ENCODE results near the gene IQSEC1.

IQSEC1 gene

GRCh38 chr3:12914088-12914487, 159.1 kb downstream of the IQSEC1 start:
- peaks cover 0 to 98% (median 83%) of the 10 kb centered on the region in 5 donors for H3K36me3 ChIP-seq (ENCODE audit: control insufficient read depth in 5 of 5, insufficient read depth in 5 of 5, low read length in 5 of 5)
- peaks cover 0 to 2% (median 0%) of the 10 kb centered on the region in 5 donors for H3K4me1 ChIP-seq (ENCODE audit: control insufficient read depth in 5 of 5, insufficient read depth in 5 of 5, low read length in 5 of 5)
- H3K9ac ChIP-seq (ENCODE audit: low read length in 5 of 5): no peak overlapping the region
- no peaks in the 10 kb centered on the region for H3K27me3 ChIP-seq (ENCODE audit: control insufficient read depth in 5 of 5, insufficient read depth in 4 of 5, low read length in 5 of 5)
- H3K4me3 ChIP-seq (ENCODE audit: low read depth in 1 of 5, low read length in 5 of 5): no peak overlapping the region
- H3K27ac ChIP-seq (ENCODE audit: low read depth, low read length): no peak overlapping the region
- H3K9me3 ChIP-seq (ENCODE audit: control insufficient read depth in 5 of 5, low read length in 5 of 5): no peaks in the 10 kb centered on the region

- H3K36me3 ChIP-seq (ENCODE audit: control insufficient read depth in 5 of 5, insufficient read depth in 5 of 5, low read length in 5 of 5): peaks cover 0 to 98% (median 85%) of the 10 kb centered on the region in 5 donors
- H3K4me1 ChIP-seq (ENCODE audit: control insufficient read depth in 5 of 5, insufficient read depth in 5 of 5, low read length in 5 of 5): no peaks in the 10 kb centered on the region
- no peaks in the 10 kb centered on the region for H3K27me3 ChIP-seq (ENCODE audit: control insufficient read depth in 5 of 5, insufficient read depth in 4 of 5, low read length in 5 of 5)
- H3K27ac ChIP-seq (ENCODE audit: low read depth, low read length): no peak overlapping the region
- H3K9ac ChIP-seq (ENCODE audit: low read length in 5 of 5): no peak overlapping the region
- no peaks in the 10 kb centered on the region for H3K9me3 ChIP-seq (ENCODE audit: control insufficient read depth in 5 of 5, low read length in 5 of 5)
- H3K4me3 ChIP-seq (ENCODE audit: low read depth in 1 of 5, low read length in 5 of 5): no peak overlapping the region
Observed at GRCh38 chr3:12911881-12912415, 161.3 kb downstream of the IQSEC1 start.

GRCh38 chr3:12910356-12911099, 162.7 kb downstream of the IQSEC1 start:
- no peak overlapping the region for H3K27ac ChIP-seq (ENCODE audit: low read depth, low read length)
- H3K36me3 ChIP-seq (ENCODE audit: control insufficient read depth in 5 of 5, insufficient read depth in 5 of 5, low read length in 5 of 5): peaks cover 0 to 98% (median 88%) of the 10 kb centered on the region in 5 donors
- no peak overlapping the region for H3K9ac ChIP-seq (ENCODE audit: low read length in 5 of 5)
- no peak overlapping the region for H3K4me3 ChIP-seq (ENCODE audit: low read depth in 1 of 5, low read length in 5 of 5)
- H3K4me1 ChIP-seq (ENCODE audit: control insufficient read depth in 5 of 5, insufficient read depth in 5 of 5, low read length in 5 of 5): peaks cover 0 to under 1% (median 0%) of the 10 kb centered on the region in 5 donors
- no peaks in the 10 kb centered on the region for H3K27me3 ChIP-seq (ENCODE audit: control insufficient read depth in 5 of 5, insufficient read depth in 4 of 5, low read length in 5 of 5)
- no peaks in the 10 kb centered on the region for H3K9me3 ChIP-seq (ENCODE audit: control insufficient read depth in 5 of 5, low read length in 5 of 5)

GRCh38 chr3:12909710-12910109, 163.5 kb downstream of the IQSEC1 start:
- no peaks in the 10 kb centered on the region for H3K9me3 ChIP-seq (ENCODE audit: control insufficient read depth in 5 of 5, low read length in 5 of 5)
- H3K4me1 ChIP-seq (ENCODE audit: control insufficient read depth in 5 of 5, insufficient read depth in 5 of 5, low read length in 5 of 5): peaks cover 0 to 8% (median 0%) of the 10 kb centered on the region in 5 donors
- H3K9ac ChIP-seq (ENCODE audit: low read length in 5 of 5): no peak overlapping the region
- no peak overlapping the region for H3K27ac ChIP-seq (ENCODE audit: low read depth, low read length)
- H3K4me3 ChIP-seq (ENCODE audit: low read depth in 1 of 5, low read length in 5 of 5): no peak overlapping the region
- H3K27me3 ChIP-seq (ENCODE audit: control insufficient read depth in 5 of 5, insufficient read depth in 4 of 5, low read length in 5 of 5): no peaks in the 10 kb centered on the region
- peaks cover 0 to 98% (median 90%) of the 10 kb centered on the region in 5 donors for H3K36me3 ChIP-seq (ENCODE audit: control insufficient read depth in 5 of 5, insufficient read depth in 5 of 5, low read length in 5 of 5)

GRCh38 chr3:12908859-12909258, 164.4 kb downstream of the IQSEC1 start:
- no peak overlapping the region for H3K27ac ChIP-seq (ENCODE audit: low read depth, low read length)
- H3K9me3 ChIP-seq (ENCODE audit: control insufficient read depth in 5 of 5, low read length in 5 of 5): no peaks in the 10 kb centered on the region
- peaks cover 0 to 98% (median 93%) of the 10 kb centered on the region in 5 donors for H3K36me3 ChIP-seq (ENCODE audit: control insufficient read depth in 5 of 5, insufficient read depth in 5 of 5, low read length in 5 of 5)
- H3K4me3 ChIP-seq (ENCODE audit: low read depth in 1 of 5, low read length in 5 of 5): no peak overlapping the region
- peaks cover 0 to 17% (median 6%) of the 10 kb centered on the region in 5 donors for H3K4me1 ChIP-seq (ENCODE audit: control insufficient read depth in 5 of 5, insufficient read depth in 5 of 5, low read length in 5 of 5)
- H3K27me3 ChIP-seq (ENCODE audit: control insufficient read depth in 5 of 5, insufficient read depth in 4 of 5, low read length in 5 of 5): no peaks in the 10 kb centered on the region
- H3K9ac ChIP-seq (ENCODE audit: low read length in 5 of 5): no peak overlapping the region

GRCh38 chr3:12908136-12908730, 165.0 kb downstream of the IQSEC1 start:
- Histone ChIP-seq H3K27me3 (ENCODE audit: control insufficient read depth in 5 of 5, insufficient read depth in 4 of 5, low read length in 5 of 5) (no peaks in the 10 kb centered on the region), H3K9ac (ENCODE audit: low read length in 5 of 5) (no peak overlapping the region), H3K36me3 (ENCODE audit: control insufficient read depth in 5 of 5, insufficient read depth in 5 of 5, low read length in 5 of 5) (peaks cover 0 to 98% (median 94%) of the 10 kb centered on the region in 5 donors), H3K27ac (ENCODE audit: low read depth, low read length) (no peak overlapping the region), H3K4me1 (ENCODE audit: control insufficient read depth in 5 of 5, insufficient read depth in 5 of 5, low read length in 5 of 5) (peaks cover 0 to 23% (median 9%) of the 10 kb centered on the region in 5 donors), H3K9me3 (ENCODE audit: control insufficient read depth in 5 of 5, low read length in 5 of 5) (no peaks in the 10 kb centered on the region), H3K4me3 (ENCODE audit: low read depth in 1 of 5, low read length in 5 of 5) (no peak overlapping the region)

- H3K4me1 ChIP-seq (ENCODE audit: control insufficient read depth in 5 of 5, insufficient read depth in 5 of 5, low read length in 5 of 5): peaks cover 0 to 28% (median 9%) of the 10 kb centered on the region in 5 donors
- peaks cover 0 to 97% (median 92%) of the 10 kb centered on the region in 5 donors for H3K36me3 ChIP-seq (ENCODE audit: control insufficient read depth in 5 of 5, insufficient read depth in 5 of 5, low read length in 5 of 5)
- no peak overlapping the region for H3K27ac ChIP-seq (ENCODE audit: low read depth, low read length)
- H3K27me3 ChIP-seq (ENCODE audit: control insufficient read depth in 5 of 5, insufficient read depth in 4 of 5, low read length in 5 of 5): no peaks in the 10 kb centered on the region
- H3K4me3 ChIP-seq (ENCODE audit: low read depth in 1 of 5, low read length in 5 of 5): no peak overlapping the region
- no peaks in the 10 kb centered on the region for H3K9me3 ChIP-seq (ENCODE audit: control insufficient read depth in 5 of 5, low read length in 5 of 5)
- H3K9ac ChIP-seq (ENCODE audit: low read length in 5 of 5): no peak overlapping the region
Observed at GRCh38 chr3:12907729-12908128, 165.5 kb downstream of the IQSEC1 start.

GRCh38 chr3:12907296-12907695, 165.9 kb downstream of the IQSEC1 start:
- Histone ChIP-seq H3K9ac (ENCODE audit: low read length in 5 of 5) (no peak overlapping the region), H3K27me3 (ENCODE audit: control insufficient read depth in 5 of 5, insufficient read depth in 4 of 5, low read length in 5 of 5) (no peaks in the 10 kb centered on the region), H3K36me3 (ENCODE audit: control insufficient read depth in 5 of 5, insufficient read depth in 5 of 5, low read length in 5 of 5) (peaks cover 0 to 97% (median 90%) of the 10 kb centered on the region in 5 donors), H3K27ac (ENCODE audit: low read depth, low read length) (no peak overlapping the region), H3K9me3 (ENCODE audit: control insufficient read depth in 5 of 5, low read length in 5 of 5) (no peaks in the 10 kb centered on the region), H3K4me1 (ENCODE audit: control insufficient read depth in 5 of 5, insufficient read depth in 5 of 5, low read length in 5 of 5) (peaks cover 0 to 30% (median 9%) of the 10 kb centered on the region in 5 donors), H3K4me3 (ENCODE audit: low read depth in 1 of 5, low read length in 5 of 5) (no peak overlapping the region)

- no peaks in the 10 kb centered on the region for H3K27me3 ChIP-seq (ENCODE audit: control insufficient read depth in 5 of 5, insufficient read depth in 4 of 5, low read length in 5 of 5)
- H3K36me3 ChIP-seq (ENCODE audit: control insufficient read depth in 5 of 5, insufficient read depth in 5 of 5, low read length in 5 of 5): peaks cover 0 to 97% (median 90%) of the 10 kb centered on the region in 5 donors
- H3K4me1 ChIP-seq (ENCODE audit: control insufficient read depth in 5 of 5, insufficient read depth in 5 of 5, low read length in 5 of 5): peaks cover 0 to 30% (median 9%) of the 10 kb centered on the region in 5 donors
- no peaks in the 10 kb centered on the region for H3K9me3 ChIP-seq (ENCODE audit: control insufficient read depth in 5 of 5, low read length in 5 of 5)
- no peak overlapping the region for H3K9ac ChIP-seq (ENCODE audit: low read length in 5 of 5)
- H3K27ac ChIP-seq (ENCODE audit: low read depth, low read length): no peak overlapping the region
- no peak overlapping the region for H3K4me3 ChIP-seq (ENCODE audit: low read depth in 1 of 5, low read length in 5 of 5)
Observed at GRCh38 chr3:12906916-12907290, 166.3 kb downstream of the IQSEC1 start.
